Hematopoietic multipotent progenitor cell treated with erythropoietin and hydrocortisone succinate and interleukin-3 and kit ligand, for 15 days (in vitro differentiated cells): ENCODE measurements around the gene NID2.

ENCODE experiments used
- DNase-seq: peaks from one replicate; pipeline ENCODE4 v3.0.0-alpha.2; 2015; ENCODE audit warnings: low spot score

Gene NID2

DNA sequence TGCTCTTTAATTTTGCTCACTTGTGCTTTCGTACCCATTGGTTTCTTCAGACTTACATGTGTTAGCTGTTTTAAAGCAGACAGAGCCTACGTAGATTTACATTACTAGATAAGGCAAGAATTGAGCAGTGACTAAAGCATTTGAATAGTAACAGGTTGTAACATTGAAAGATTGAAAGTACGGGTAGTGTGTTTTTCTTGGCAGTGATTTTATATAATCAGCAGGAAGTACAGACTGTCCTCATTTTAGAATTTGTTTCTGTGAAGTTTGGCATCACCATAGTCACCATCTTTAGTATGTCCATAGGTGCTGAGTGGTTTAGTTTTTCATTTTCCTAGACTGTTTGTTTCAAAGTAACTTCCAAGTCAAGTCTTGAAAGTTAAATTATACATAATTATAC lies 65.5 kb downstream of the NID2 start:
- no peak for DNase-seq

GRCh38 chr14:52002542-52002941 lies 66.3 kb downstream of the NID2 start:
- no peak for DNase-seq

DNA sequence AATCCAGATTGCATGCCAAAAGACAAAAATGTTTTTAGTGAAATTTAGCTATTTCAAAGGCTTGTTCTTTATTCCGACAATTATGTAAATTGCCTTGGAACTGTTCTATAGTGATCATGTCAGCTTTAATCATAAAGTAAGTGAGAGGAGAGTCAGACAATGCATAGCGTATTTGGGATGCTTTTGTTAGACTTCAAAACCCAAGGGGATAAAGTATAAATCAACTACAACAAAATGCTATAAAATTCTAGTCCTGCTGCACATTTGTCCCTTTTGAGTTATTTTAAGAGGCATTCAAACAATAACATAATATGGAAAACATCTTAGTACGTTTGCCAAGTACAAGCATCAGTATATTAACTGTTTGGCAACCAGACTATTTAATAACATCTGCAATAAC lies 68.2 kb downstream of the NID2 start:
- DNase-seq, result no peak

GRCh38 chr14:52000019-52000582 lies 68.8 kb downstream of the NID2 start:
- DNase-seq, result no peak

- DNase-seq, result no peak
These were observed 69.8 kb downstream of the NID2 start for GRCh38 chr14:51999084-51999483.

DNA sequence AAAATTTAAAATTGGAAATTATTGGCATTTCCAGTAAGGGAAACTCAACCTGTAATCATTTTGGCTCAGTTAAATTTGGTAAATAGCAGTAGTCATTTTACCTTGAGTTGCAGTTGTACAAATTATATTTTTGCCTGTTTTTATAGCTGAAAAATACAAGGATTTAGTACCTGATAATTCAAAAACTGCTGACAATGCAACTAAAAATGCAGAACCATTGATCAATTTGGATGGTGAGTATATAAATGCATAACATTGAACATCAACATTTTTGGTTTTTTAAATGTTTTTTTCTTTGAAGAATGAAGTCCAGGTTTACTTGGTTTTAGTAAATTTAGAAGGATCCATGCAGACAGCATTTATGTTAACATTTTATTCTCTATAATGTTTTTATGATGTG lies 70.5 kb downstream of the NID2 start:
- no peak for DNase-seq

- peak; percentile 66 for DNase-seq
These were observed 72.6 kb downstream of the NID2 start for GRCh38 chr14:51996148-51996746.

DNA sequence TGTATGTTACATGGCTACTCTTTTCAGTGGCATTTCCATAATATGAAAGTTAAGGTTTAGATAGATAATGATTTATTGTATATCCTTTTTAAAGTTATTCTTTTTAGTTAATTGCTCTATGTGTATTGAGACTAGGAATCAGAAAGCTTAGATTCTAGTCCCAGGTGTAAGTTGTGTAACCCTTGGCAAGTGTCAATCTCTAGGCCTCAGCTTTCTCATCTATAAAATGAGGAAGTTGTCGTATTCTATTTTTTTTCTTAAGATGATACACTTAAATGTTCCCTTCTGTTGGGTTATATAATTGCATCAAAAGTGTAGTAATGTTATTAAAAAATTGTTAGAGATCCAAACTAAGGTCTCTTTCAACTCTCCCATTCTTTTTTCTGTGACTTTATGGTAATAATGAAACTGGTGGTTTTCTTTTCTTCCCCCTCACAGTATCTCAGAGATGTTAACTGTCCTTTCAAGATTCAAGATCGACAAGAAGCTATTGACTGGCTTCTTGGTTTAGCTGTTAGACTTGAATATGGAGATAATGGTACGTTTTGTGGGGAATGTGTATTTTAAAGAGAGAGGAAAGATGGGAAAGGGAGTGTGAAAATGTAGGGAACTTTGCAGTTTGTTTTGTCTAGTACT lies 75.5 kb downstream of the NID2 start:
- DNase-seq, result no peak

GRCh38 chr14:51990488-51990887 lies 78.4 kb downstream of the NID2 start:
- no peak for DNase-seq

GRCh38 chr14:51989293-51990234 lies 79.3 kb downstream of the NID2 start, which contains the start of gene RTRAF:
RTRAF (plus strand) TSS chr14:51989546; CDS start chr14:51989640, 94 bp downstream.
- peak; percentile 91 for DNase-seq

- peak; percentile 25 for DNase-seq
These were observed 80.6 kb downstream of the NID2 start for GRCh38 chr14:51988221-51988620.

DNA sequence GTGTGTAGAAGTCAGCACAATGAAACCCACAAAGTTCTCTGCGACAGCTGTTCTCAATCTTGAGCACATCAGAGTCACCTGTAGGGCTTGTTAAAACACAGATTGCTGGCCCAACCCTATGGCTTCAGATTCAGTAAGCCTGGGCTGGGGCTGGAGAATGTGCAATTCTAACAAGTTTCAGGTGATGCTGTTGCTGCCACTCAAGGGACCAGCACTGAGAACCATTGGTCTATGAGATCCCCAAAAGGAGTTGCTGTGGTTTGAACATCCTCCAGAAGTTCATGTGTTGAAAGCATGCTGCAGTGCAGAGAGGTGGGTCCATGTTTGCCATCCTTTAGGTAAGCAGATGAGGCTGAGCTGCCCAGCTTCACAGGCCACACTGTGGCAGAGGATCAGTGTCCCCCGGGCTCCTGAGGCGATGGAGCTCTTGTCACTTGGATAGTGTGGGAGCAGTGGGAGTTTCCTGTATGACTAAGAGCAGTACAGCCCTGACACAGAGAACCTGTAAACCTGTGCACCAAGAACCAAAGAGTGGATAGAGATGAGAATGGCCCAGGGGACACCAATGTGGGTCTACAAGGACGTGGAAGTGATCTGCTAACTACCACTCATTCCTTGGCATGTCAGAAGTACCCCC lies 87.5 kb downstream of the NID2 start:
- DNase-seq, result no peak

DNA sequence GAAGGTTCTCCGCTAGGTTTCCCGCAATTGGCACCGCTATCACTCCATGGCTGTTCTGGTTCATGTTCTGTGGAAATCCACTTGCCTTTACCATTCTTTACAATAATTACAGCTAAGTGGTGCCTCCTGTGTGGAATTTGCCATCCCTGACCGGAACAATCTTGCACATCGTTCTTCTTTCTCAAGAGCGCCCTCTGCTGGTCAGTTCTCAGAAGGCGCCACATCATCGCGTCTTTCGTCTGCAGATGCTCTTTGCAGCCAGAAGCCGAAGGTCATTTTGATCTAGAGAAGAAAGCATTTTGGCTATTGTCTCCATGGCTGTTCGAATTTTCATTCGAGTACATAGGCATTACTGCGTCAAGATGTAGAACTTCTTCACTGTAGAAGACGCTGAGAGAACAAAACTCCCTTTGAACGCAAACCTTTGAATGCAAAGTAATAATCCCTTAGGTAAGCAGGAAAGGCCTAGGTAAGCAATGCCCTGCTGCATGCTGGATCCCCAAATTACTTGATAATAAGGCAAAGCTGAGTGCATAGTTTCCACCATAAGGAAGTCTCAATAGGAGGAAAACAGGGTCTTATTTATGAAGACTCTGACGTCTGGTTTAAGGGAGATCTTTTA lies 89.7 kb downstream of the NID2 start:
- peak; percentile 84 for DNase-seq

GRCh38 chr14:51978681-51979085 lies 90.2 kb downstream of the NID2 start:
- peak; percentile 6 for DNase-seq

DNA sequence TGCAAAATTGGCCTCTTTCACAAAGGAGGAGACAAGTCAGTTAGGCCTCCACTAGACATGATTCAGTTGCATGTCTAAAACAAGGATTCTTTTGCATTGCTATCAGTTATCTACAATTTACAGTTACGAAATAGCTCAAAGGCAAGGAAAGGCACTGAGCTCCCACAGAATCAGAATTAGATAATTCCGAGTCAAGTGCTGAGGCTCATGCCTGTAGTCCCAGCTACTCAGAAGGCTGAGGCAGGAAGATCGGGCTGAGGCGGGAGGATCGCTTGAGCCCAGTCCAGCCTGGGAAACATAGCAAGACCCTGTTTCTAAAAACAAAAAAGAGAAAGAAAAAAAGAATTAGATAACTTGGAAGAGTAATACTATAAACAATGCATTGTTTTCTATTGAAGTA lies 91.8 kb downstream of the NID2 start:
- no peak for DNase-seq

DNA sequence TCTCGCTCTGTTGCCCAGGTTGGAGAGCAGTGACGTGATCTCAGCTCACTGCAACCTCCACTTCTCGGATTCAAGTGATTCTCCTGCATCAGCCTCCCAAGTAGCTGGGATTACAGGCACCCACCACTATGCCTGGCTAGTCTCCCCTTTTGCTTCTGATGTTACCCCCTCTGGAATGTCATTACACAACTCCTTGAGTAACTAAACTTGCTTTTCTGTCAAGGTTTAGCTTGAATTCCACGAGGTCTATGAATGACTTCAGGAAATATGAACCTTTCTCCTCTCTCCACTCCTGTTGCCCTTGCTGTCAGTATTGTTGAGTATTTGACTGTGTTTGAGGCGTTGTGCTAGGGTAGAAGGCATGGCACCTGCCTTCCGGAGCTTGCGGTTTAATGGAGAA lies 96.3 kb downstream of the NID2 start:
- no peak for DNase-seq

GRCh38 chr14:51969852-51970540 lies 98.9 kb downstream of the NID2 start:
- no peak for DNase-seq

- no peak for DNase-seq
These were observed 101.3 kb downstream of the NID2 start for GRCh38 chr14:51967521-51967920.

DNA sequence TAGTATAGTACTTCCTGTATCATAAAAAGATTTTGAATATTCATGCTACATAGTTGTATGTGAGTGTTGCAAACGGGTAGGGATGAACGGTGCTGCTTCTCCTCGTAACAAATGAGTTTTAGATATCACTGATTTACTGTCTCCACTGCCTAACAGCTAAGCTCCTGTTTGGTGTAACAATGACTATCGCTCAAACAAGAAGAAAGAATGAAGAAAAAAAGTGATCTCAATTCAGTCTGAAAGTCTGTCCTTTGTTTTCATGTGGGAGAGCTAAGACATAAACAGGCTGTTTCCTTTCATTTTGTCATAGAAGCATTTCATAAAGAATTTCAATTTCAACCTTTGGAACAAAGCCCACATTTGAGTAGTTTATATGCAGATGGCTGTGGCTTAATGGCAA lies 105.6 kb downstream of the NID2 start:
- DNase-seq, result no peak

DNA sequence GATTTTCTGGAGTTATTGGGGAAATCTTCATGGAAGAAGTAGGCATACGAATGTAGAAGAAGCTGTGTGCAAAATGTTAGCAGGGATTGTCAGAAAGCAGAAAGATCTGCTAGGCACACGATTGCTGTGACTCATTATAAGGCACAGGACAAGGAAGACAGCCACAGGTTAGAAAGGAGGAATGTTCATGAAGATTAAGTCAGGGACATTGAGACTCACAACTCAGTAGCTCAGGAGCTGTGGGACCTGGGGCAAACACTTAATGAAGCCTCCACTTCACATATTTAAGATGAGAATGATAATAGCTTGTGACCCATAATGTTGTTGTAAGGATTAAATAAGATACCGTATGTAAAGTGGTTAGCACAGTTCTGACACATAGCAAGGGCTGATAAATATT lies 106.1 kb downstream of the NID2 start:
- no peak for DNase-seq

DNA sequence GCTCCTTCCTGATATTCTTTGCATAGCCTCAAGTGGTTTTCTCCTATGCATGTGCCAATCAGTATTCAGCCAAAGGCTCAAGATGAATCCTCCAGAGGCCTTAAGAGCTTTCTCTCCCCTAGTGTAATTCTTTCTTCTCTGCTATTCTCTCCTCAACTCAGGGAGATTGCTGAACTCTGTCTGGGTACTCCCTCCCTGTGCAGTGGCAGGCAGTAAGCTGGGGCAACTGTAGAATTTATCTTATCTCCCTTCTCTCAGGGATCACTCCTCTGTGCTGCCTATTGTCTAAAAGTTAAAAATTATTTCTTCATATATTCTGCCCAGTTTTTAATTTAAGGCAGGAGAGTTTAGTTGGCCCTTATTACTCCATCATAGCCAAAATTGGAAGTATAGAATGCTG lies 108.0 kb downstream of the NID2 start:
- no peak for DNase-seq
